HepG2 (cell line): ENCODE results near the gene ABCC1. TPM values are rescaled to one million over a fixed set of nuclear protein-coding genes. Genes with fewer than 3 reads are reported as not detected.

Experiments used
- CREM ChIP-seq, 2 experiments: sonication (generic) in 1 of 2; formaldehyde crosslinking in 1 of 2; IDR thresholded peaks; 2 replicates each; pipeline versions ENCODE4 v1.4.0 to v1.6.1; 2016 to 2020; ENCODE audit warnings: antibody characterized with exemption in 1 of 2, mild to moderate bottlenecking in 1 of 2, missing genetic modification reagents in 1 of 2
- DPF2 ChIP-seq: sonication (generic); formaldehyde crosslinking; IDR thresholded peaks from 2 replicates; pipeline ENCODE4 v1.4.0; 2020; ENCODE audit warnings: mild to moderate bottlenecking, low read depth, missing genetic modification reagents, borderline replicate concordance
- ELF1 ChIP-seq: sonication (generic); formaldehyde crosslinking; IDR thresholded peaks from 2 replicates; pipeline ENCODE4 v1.4.0; 2020; ENCODE audit warnings: missing genetic modification reagents
- FOXA3 ChIP-seq: IDR thresholded peaks from 2 replicates; pipeline ENCODE4 v1.6.1; 2016; ENCODE audit warnings: missing genetic modification reagents, missing compliant biosample characterization
- GATAD1 ChIP-seq: IDR thresholded peaks from 2 replicates; pipeline ENCODE4 v1.6.1; 2016; ENCODE audit warnings: missing genetic modification reagents, missing compliant biosample characterization
- HOXA3 ChIP-seq: sonication (generic); formaldehyde crosslinking; IDR thresholded peaks from 2 replicates; pipeline ENCODE4 v1.5.0; 2020; ENCODE audit warnings: missing genetic modification reagents
- IRF2 ChIP-seq: IDR thresholded peaks from 2 replicates; pipeline ENCODE4 v1.6.1; 2018; ENCODE audit warnings: missing genetic modification reagents, missing compliant biosample characterization
- JUN ChIP-seq: sonication (generic); formaldehyde crosslinking; IDR thresholded peaks from 2 replicates; pipeline ENCODE4 v1.4.0; 2020; ENCODE audit warnings: mild to moderate bottlenecking, missing genetic modification reagents
- NFYC ChIP-seq: IDR thresholded peaks from 2 replicates; pipeline ENCODE4 v1.6.1; 2016; ENCODE audit warnings: missing genetic modification reagents, missing compliant biosample characterization
- PAF1 ChIP-seq: IDR thresholded peaks from 2 replicates; pipeline ENCODE4 v1.6.1; 2016; ENCODE audit warnings: missing genetic modification reagents, missing compliant biosample characterization
- RAD51 ChIP-seq: fragments of 450-650 bp; IDR thresholded peaks from 2 replicates; pipeline ENCODE4 v1.6.1; 2016; ENCODE audit warnings: borderline replicate concordance
- REPIN1 ChIP-seq: sonication (generic); formaldehyde crosslinking; IDR thresholded peaks from 2 replicates; pipeline ENCODE4 v1.8.0; 2022; ENCODE audit warnings: missing genetic modification reagents, low read depth, mild to moderate bottlenecking, borderline replicate concordance
- SMYD3 ChIP-seq: sonication (generic); formaldehyde crosslinking; IDR thresholded peaks from 2 replicates; pipeline ENCODE4 v1.8.1; 2023; ENCODE audit warnings: mild to moderate bottlenecking, missing genetic modification reagents
- SPEN ChIP-seq: sonication (generic); formaldehyde crosslinking; IDR thresholded peaks from 2 replicates; pipeline ENCODE4 v1.5.1; 2020; ENCODE audit warnings: low read depth, mild to moderate bottlenecking, missing genetic modification reagents
- TAF1 ChIP-seq: sonication (generic); formaldehyde crosslinking; IDR thresholded peaks from 2 replicates; pipeline ENCODE4 v1.4.0; 2020; ENCODE audit warnings: missing genetic modification reagents
- THAP11 ChIP-seq: IDR thresholded peaks from 2 replicates; pipeline ENCODE4 v1.6.1; 2016; ENCODE audit warnings: missing biosample characterization, missing genetic modification reagents
- YY1 ChIP-seq: IDR thresholded peaks from 2 replicates; pipeline ENCODE4 v1.6.1; 2011; ENCODE audit warnings: low read length, low read depth, moderate library complexity, mild to moderate bottlenecking; ENCODE audit not compliant: insufficient read depth, insufficient replicate concordance
- ZFP36L1 ChIP-seq: sonication (generic); formaldehyde crosslinking; IDR thresholded peaks from 2 replicates; pipeline ENCODE4 v1.8.0; 2022; ENCODE audit warnings: mild to moderate bottlenecking, missing genetic modification reagents, moderate library complexity
- ZNF17 ChIP-seq: sonication (generic); formaldehyde crosslinking; IDR thresholded peaks from 2 replicates; pipeline ENCODE4 v1.5.0; 2020; ENCODE audit warnings: mild to moderate bottlenecking, missing genetic modification reagents
- ZNF460 ChIP-seq: sonication (generic); formaldehyde crosslinking; IDR thresholded peaks from 2 replicates; pipeline ENCODE4 v1.5.1; 2020; ENCODE audit warnings: missing genetic modification reagents, mild to moderate bottlenecking, borderline replicate concordance
- polyA plus RNA-seq, 8 experiments: library from polyadenylated mRNA; depleted of rRNA in 3 of 8; stranded (reverse) in 7 of 8; unstranded in 1 of 8; fragments of >200 nt; fragmentation: Illumina TruSeq in 4 of 8; extraction: Trizol in 4 of 8; gene quantifications; 2 replicates each; pipeline versions ENCODE4 v1.2.1 to v1.2.3, GENCODE V29; 2011 to 2016; ENCODE audit warnings: low read depth in 4 of 8, missing spikeins in 1 of 8, mixed read lengths in 1 of 8; ENCODE audit not compliant: insufficient read depth in 1 of 8
- total RNA-seq, 5 experiments: library from RNA; depleted of rRNA; stranded (reverse); fragments of >200 nt; fragmentation: Illumina TruSeq; extraction: Trizol; gene quantifications; 2 replicates each; pipeline ENCODE4 v1.2.3, GENCODE V29; 2016; ENCODE audit warnings: low read depth in 1 of 5
- TF ChIP-seq, protein P1 (sequence below): sonication (generic); formaldehyde crosslinking; IDR thresholded peaks from 2 replicates; pipeline ENCODE4 v1.4.0; 2020; ENCODE audit warnings: missing genetic modification reagents, mild to moderate bottlenecking, borderline replicate concordance
- TF ChIP-seq, protein P2 (sequence below): IDR thresholded peaks from 2 replicates; pipeline ENCODE4 v1.6.1; 2016; ENCODE audit warnings: missing compliant biosample characterization, missing genetic modification reagents, borderline replicate concordance
- TF ChIP-seq, protein P3 (sequence below): sonication (generic); formaldehyde crosslinking; IDR thresholded peaks from 2 replicates; pipeline ENCODE4 v1.4.0; 2020; ENCODE audit warnings: missing genetic modification reagents, borderline replicate concordance

ABCC1 gene
- total and polyA plus RNA-seq, 2 of the 13 experiments (the other 11 are each of a cell fraction or from before 2014, with no cell fraction given) = 13.0 to 30.6 TPM

DNA sequence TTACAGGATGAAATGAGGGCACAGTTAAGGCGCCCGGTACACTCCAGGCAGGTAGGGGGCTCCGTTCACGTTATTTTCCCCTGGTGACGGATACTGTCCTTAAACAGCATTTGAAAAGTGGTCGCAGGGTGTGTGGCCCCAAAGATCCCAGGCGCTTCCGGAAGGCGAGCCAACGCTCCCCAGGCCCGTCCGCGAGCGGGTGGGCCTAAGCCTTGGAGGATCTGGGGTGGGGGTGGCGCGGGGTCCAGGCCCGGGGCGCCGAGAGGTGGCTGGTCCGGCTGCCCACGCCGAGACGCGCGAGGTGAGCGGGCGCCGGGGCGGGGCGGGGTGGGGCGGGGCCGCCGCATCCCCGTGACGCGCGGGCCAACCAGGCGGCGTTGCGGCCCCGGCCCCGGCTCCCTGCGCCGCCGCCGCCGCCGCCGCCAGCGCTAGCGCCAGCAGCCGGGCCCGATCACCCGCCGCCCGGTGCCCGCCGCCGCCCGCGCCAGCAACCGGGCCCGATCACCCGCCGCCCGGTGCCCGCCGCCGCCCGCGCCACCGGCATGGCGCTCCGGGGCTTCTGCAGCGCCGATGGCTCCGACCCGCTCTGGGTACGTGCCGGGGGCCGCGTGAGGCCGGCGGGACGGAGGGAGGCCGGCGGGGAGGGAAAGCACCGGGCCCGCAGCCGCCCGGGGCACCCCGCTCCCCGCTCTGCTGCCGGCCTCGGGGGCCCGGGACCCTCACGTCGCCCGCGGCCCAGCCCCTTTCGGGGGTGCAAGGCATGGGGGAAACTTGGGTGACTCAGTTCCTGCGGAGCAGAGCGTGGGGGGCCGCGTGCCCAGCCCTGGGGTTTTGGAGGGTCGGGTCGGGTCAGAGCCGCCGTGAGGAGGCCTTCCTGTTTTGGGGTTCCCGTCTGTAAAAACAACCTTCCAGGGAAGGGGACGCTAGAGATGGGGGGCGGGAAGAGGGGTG lies at the start of gene ABCC1 (continued):
- peak; percentile 41; the same call in 1 of the 2 replicates for TF ChIP-seq HOXA3
- peak; percentile 41; the same call in 1 of the 2 replicates for TF ChIP-seq TAF1 (CRISPR knock-in tag)
- TF ChIP-seq GATAD1 (CRISPR knock-in tag) = no peak
- TF ChIP-seq, protein P1, sequence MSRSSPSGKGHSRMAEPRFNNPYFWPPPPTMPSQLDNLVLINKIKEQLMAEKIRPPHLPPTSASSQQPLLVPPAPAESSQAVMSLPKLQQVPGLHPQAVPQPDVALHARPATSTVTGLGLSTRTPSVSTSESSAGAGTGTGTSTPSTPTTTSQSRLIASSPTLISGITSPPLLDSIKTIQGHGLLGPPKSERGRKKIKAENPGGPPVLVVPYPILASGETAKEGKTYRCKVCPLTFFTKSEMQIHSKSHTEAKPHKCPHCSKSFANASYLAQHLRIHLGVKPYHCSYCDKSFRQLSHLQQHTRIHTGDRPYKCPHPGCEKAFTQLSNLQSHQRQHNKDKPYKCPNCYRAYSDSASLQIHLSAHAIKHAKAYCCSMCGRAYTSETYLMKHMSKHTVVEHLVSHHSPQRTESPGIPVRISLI = no peak
- TF ChIP-seq JUN = no peak
- 0 out of 2 replicates have a peak, but pooled peaks have one; percentile 13 for TF ChIP-seq THAP11 (CRISPR knock-in tag)
- no peak for TF ChIP-seq IRF2 (CRISPR knock-in tag)
- TF ChIP-seq YY1 = no peak
- TF ChIP-seq ZNF460 (CRISPR knock-in tag) = no peak
- TF ChIP-seq ZFP36L1 = no peak
- no peak for TF ChIP-seq RAD51
- TF ChIP-seq ZNF17 (CRISPR knock-in tag) = no peak
- no peak for TF ChIP-seq CREM (IDR thresholded peaks at IDR 0.05)
- TF ChIP-seq CREM (CRISPR knock-in tag; IDR thresholded peaks at IDR 0.05) = no peak
- no peak for TF ChIP-seq NFYC
- peak; percentile 13; the same call in 1 of the 2 replicates for TF ChIP-seq ELF1 (CRISPR knock-in tag)
- TF ChIP-seq, protein P2, sequence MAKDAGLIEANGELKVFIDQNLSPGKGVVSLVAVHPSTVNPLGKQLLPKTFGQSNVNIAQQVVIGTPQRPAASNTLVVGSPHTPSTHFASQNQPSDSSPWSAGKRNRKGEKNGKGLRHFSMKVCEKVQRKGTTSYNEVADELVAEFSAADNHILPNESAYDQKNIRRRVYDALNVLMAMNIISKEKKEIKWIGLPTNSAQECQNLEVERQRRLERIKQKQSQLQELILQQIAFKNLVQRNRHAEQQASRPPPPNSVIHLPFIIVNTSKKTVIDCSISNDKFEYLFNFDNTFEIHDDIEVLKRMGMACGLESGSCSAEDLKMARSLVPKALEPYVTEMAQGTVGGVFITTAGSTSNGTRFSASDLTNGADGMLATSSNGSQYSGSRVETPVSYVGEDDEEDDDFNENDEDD (CRISPR knock-in tag) = no peak
- TF ChIP-seq, protein P3, sequence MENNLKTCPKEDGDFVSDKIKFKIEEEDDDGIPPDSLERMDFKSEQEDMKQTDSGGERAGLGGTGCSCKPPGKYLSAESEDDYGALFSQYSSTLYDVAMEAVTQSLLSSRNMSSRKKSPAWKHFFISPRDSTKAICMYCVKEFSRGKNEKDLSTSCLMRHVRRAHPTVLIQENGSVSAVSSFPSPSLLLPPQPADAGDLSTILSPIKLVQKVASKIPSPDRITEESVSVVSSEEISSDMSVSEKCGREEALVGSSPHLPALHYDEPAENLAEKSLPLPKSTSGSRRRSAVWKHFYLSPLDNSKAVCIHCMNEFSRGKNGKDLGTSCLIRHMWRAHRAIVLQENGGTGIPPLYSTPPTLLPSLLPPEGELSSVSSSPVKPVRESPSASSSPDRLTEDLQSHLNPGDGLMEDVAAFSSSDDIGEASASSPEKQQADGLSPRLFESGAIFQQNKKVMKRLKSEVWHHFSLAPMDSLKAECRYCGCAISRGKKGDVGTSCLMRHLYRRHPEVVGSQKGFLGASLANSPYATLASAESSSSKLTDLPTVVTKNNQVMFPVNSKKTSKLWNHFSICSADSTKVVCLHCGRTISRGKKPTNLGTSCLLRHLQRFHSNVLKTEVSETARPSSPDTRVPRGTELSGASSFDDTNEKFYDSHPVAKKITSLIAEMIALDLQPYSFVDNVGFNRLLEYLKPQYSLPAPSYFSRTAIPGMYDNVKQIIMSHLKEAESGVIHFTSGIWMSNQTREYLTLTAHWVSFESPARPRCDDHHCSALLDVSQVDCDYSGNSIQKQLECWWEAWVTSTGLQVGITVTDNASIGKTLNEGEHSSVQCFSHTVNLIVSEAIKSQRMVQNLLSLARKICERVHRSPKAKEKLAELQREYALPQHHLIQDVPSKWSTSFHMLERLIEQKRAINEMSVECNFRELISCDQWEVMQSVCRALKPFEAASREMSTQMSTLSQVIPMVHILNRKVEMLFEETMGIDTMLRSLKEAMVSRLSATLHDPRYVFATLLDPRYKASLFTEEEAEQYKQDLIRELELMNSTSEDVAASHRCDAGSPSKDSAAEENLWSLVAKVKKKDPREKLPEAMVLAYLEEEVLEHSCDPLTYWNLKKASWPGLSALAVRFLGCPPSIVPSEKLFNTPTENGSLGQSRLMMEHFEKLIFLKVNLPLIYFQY (CRISPR knock-in tag) = no peak
- TF ChIP-seq FOXA3 (CRISPR knock-in tag) = 0 out of 2 replicates have a peak, but pooled peaks have one; percentile 3
- no peak for TF ChIP-seq REPIN1 (CRISPR knock-in tag)
- TF ChIP-seq DPF2 (CRISPR knock-in tag) = no peak
- TF ChIP-seq PAF1 = no peak
- no peak for TF ChIP-seq SPEN (CRISPR knock-in tag)
- no peak for TF ChIP-seq SMYD3 (CRISPR knock-in tag)
